OCI-M2 (cell line): Measurements from ENCODE around the gene MKKS.
"Not testable (repeated sequence)": the region's sequence is repeated elsewhere in the genome, so short reads cannot be mapped to it uniquely, and the experiment has no call there.

Experiments used
- DNase-seq: peaks from one replicate; lab custom pipeline; 2025; ENCODE audit not compliant: unreplicated experiment; lab: John Stamatoyannopoulos, UW

The MKKS gene

GRCh38 chr20:10453241-10453640 is 19.2 kb upstream of the MKKS start:
- no peak for DNase-seq

DNA sequence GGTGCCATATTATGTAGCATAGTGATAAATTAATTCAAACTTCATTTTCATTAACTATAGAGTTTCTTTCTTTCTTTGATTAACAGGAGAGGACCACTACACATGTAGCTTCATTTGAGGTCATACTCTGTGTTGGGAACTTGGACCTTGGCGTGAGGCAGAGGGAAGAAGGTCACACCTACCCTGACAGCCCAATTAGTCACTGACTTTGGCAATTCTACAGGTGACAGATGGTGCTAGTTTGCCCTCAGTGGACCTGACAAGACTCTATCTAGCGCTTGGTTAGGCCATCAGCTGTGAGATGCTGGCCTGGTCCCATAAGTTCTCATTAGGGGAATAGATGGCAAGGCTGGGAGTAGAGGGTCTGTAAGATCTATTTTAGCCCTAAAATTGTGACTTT is 15.2 kb upstream of the MKKS start:
- DNase-seq: no peak

GRCh38 chr20:10448270-10449156 is 14.5 kb upstream of the MKKS start:
- DNase-seq: no peak

GRCh38 chr20:10447028-10447427 is 13.0 kb upstream of the MKKS start:
- no peak for DNase-seq

GRCh38 chr20:10445758-10446157 is 11.7 kb upstream of the MKKS start:
- no peak for DNase-seq

GRCh38 chr20:10443936-10444335 is 9.9 kb upstream of the MKKS start:
- no peak for DNase-seq

- DNase-seq: no peak
These were observed 4.2 kb upstream of the MKKS start for GRCh38 chr20:10438217-10438616.

- no peak for DNase-seq
These were observed 2.2 kb upstream of the MKKS start for GRCh38 chr20:10436053-10436699.

- peak; percentile 76 for DNase-seq
These were observed 1.1 kb upstream of the MKKS start, which contains the start of gene SLX4IP for GRCh38 chr20:10434832-10435812. TSS of gene SLX4IP (plus strand) at chr20:10435305. CDS start at chr20:10458205, 22,900 bp downstream.

DNA sequence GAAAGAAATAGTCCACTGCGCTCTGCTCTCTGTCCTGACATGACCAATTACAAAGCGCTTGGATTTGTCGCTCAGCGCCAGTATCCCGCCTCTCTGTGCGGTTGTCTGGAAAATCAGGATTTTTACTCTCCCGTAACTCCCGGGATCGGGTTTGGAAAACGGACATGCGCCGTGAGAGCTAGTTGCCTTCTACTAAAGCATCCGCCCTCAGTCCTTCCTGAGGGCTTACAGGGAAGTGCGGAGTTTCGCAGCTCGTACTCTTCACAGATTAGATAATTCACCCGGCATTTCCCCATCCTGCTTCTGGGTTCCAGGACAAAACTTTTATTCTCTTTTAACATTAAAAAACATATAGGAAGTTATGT is 427 bp upstream of the MKKS start:
- DNase-seq: peak; percentile 94

DNA sequence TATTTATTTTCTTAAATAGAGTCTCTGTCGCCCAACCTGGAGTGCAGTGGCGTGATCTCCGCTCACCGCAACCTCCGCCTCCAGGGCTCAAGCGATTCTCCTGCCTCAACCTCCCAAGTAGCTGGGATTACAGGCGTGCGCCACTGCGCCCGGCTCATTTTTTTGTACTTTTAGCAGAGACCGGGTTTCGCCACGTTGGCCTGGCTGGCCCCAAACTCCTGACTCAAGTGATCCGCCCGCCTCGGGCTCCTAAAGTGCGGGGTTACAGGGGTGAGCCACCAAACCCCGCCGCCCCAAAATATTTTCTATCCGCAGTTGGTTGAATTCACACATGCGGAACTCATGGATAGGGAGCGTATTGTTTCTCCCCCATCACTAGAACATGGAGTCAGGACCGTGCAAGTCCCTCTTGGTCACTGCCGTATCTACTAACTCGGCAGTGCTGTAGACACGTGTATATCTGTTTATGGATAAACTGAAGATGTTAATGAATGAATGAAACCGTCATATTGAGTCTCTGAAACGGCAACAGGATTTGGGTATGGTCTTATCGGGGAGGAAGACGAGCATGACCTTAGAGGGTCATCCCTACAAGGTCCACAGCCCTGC is 904 bp downstream of the MKKS start:
- DNase-seq: no peak

- no peak for DNase-seq
These were observed 1.9 kb downstream of the MKKS start for GRCh38 chr20:10432079-10432478.

DNA sequence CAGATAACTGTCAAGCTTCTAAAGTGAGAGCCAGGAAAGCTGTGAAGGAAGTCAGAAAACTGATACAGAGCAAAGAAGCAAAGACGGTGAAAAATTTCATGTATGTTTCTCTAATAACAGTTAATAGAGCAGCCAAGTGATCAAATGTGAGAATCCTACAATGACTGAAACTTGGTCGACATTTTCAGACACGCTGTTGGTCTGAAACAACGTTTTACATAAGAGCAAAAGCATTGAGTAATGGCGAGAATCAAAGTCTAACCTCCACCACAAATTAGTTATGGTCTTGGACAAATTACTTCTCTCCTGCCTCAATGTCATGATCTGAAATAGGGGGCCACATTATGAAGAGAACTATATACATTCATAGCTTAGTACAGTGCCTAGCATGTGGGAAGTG is 3.3 kb downstream of the MKKS start:
- no peak for DNase-seq

DNA sequence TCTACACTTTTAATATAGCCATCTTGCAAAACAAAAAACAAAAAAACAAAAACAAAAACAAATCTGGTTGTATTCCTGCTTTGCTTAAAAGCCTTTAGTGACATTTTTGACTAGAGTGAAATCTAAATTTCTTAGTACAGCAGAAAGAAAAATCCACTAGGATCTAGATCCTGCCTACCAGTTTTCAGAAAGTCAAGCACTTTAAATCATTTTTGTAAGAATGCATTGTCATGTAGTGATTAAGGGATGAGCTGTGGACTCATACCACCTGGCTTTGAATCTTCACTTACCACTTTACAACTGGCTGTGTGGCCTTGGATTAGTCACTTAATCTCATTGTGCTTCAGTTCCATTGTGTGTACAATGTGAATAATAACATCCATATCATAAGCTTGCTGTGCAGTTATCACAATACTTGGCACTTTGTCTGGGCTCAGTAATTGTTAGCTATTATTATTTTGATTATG is 4.0 kb downstream of the MKKS start:
- DNase-seq: no peak

DNA sequence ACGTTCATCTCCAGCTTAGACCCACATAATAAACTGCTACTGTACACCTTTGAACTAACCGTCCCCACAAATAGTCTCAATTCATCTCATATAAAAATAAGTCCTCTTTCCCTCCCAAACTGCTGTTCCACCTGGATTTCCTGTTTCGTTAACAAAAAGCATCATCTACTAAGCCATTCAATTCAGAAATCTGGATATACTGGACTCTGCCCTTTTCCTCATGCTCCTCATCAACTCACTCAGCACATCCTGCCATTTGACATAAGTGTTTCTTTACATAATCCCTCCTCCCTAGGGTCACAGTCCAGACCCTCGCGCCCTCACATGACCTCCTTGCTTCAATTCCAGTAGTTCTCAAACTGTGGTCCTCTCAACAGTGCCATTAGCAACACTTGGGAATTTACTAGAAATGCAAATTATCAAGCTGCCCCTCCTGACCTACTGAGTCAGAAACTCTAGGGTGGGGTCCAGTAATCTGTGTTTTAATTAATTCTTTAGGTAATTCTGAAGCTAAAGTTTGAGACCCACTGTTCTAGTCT is 4.5 kb downstream of the MKKS start:
- no peak for DNase-seq

DNA sequence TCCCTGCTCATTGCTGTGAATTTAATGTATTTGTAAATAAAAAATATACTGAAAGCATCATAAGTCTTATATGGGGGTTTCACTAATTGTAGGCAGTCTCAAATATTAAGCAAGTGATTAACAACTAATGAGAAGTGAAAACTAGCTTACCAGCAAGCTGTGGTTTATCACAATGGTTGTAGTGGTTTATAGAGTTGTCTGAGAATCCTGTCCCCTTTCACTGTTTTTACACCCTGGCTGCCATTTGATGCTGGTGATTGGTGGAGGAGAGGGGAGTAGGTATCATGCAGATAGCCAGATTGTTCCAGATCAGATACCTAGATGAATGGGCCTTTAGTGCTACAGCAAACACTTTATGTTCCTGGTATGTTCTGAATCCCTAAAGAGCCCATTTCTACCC is 6.0 kb downstream of the MKKS start:
- DNase-seq: no peak

GRCh38 chr20:10427060-10427692 is 6.8 kb downstream of the MKKS start:
- no peak for DNase-seq

- DNase-seq: no peak
These were observed 10.3 kb downstream of the MKKS start for GRCh38 chr20:10423735-10424134.

DNA sequence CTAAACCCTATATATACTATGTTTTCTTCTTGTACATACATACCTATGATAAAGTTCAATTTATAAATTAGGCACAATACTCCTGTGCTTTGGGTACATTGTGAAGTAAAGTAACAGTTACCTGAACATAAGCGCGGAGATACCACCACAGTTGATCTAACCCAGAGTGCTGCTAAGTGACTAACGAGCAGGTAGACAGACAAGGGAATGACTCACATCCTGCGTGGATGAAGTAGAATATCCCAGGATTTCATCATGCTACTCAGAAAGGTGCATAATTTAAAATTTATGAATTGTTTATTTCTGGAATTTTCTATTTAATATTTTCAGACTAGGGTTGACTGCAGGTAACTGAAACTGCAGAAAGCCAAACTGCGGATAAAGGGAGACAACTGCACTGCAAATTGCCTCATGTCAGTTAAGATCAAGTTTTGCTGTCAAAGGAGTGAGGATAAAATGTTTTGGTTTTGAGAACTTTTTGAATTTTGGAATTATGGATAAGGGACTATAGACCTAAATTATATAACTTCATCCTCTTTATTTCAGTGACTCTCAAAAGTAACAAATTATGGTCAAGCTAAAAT is 14.4 kb downstream of the MKKS start:
- DNase-seq: no peak

DNA sequence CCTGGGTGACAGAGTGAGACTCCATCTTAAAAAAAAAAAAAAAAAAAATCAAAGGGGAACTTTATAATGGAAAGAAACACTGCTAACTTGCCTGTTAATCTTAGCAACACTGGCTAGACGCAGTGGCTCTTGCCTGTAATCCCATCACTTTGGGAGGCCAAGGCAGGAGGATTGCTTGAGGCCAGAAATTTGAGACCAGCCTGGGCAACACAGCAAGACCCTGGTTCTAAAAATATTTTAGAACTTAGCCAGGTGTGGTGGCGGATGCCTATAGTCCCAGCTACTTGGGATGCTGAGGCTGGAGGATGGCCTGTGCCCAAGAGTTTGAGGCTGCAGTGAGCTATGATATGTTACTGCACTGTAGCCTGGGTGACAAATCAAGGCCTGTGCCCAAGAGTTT is 16.8 kb downstream of the MKKS start:
- not testable (repeated sequence) for DNase-seq
